Panc1 (cell line): ENCODE data around the gene ZNF648. TPM values are rescaled to one million over a fixed set of nuclear protein-coding genes. Genes with fewer than 3 reads are reported as not detected.

ENCODE experiments used
- ATAC-seq: fragments of 200-7000 bp; cut with Tn5 transposase; 2 replicates; pipeline ENCODE4 v1.9.1; 2020; ENCODE audit warnings: mild to moderate bottlenecking, moderate library complexity
- BruUV-seq: library from RNA; stranded (reverse); fragments of 400-500 nt; replicated peaks from 2 replicates; lab custom pipeline; 2021; lab: Mats Ljungman, UMichigan
- CTCF ChIA-PET: fragments of 300-600 bp; sonication (Branson Sonifier 250); formaldehyde crosslinking; loops from one replicate; lab custom pipeline; 2022; ENCODE audit warnings: antibody characterized with exemption; lab: Charles Lee
- POLR2A ChIA-PET: fragments of 300-600 bp; sonication (Branson Sonifier 250); formaldehyde crosslinking; loops from one replicate; lab custom pipeline; 2022; ENCODE audit warnings: antibody characterized with exemption; lab: Charles Lee
- DNase-seq: peaks from one replicate; pipeline ENCODE4 v3.0.0-alpha.2; 2010; ENCODE audit warnings: low read depth, low spot score
- H3K27ac ChIP-seq: 2 replicates; pipeline ENCODE4 v1.5.1; 2011; ENCODE audit warnings: mild to moderate bottlenecking, low read length, inconsistent platforms
- H3K27me3 ChIP-seq: fragments of 200-500 bp; sonication (Bioruptor generic); 2 replicates; pipeline ENCODE4 v1.6.0; 2014; ENCODE audit warnings: low read length, inconsistent platforms; ENCODE audit not compliant: control insufficient read depth, insufficient read depth
- H3K36me3 ChIP-seq: fragments of 200-500 bp; sonication (Bioruptor generic); 2 replicates; pipeline ENCODE4 v1.5.1; 2014; ENCODE audit warnings: inconsistent platforms, mild to moderate bottlenecking, low read length, moderate library complexity; ENCODE audit not compliant: control insufficient read depth, insufficient read depth
- H3K4me1 ChIP-seq: 2 replicates; pipeline ENCODE4 v1.5.1; 2011; ENCODE audit warnings: inconsistent platforms, mild to moderate bottlenecking, low read length, moderate library complexity; ENCODE audit not compliant: control insufficient read depth, insufficient read depth
- H3K4me3 ChIP-seq, 2 experiments: 2 replicates each; pipeline ENCODE4 v1.5.1; 2011 to 2012; ENCODE audit warnings: low read depth in 2 of 2, low read length in 2 of 2, mild to moderate bottlenecking in 2 of 2, inconsistent platforms in 1 of 2, moderate library complexity in 1 of 2
- H3K9me3 ChIP-seq: fragments of 200-500 bp; sonication (Bioruptor generic); 2 replicates; pipeline ENCODE4 v1.5.1; 2014; ENCODE audit warnings: low read depth, mild to moderate bottlenecking, inconsistent platforms, low read length, moderate library complexity; ENCODE audit not compliant: control insufficient read depth, insufficient read depth
- CTCF ChIP-seq: fragments of 450-650 bp; IDR thresholded peaks from 2 replicates; pipeline ENCODE4 v1.5.1; 2017; ENCODE audit warnings: mild to moderate bottlenecking
- POLR2AphosphoS5 ChIP-seq: IDR thresholded peaks from 2 replicates; pipeline ENCODE4 v1.6.1; 2012; ENCODE audit warnings: mild to moderate bottlenecking, low read depth, low read length, moderate library complexity
- REST ChIP-seq, 2 experiments: IDR thresholded peaks; 2 replicates each; pipeline ENCODE4 v1.6.1; 2011 to 2012; ENCODE audit warnings: low read depth in 2 of 2, control low read depth in 1 of 2, low read length in 1 of 2, mild to moderate bottlenecking in 1 of 2, moderate library complexity in 1 of 2; ENCODE audit not compliant: insufficient read depth in 1 of 2
- SIN3A ChIP-seq: IDR thresholded peaks from 2 replicates; pipeline ENCODE4 v1.6.1; 2012; ENCODE audit warnings: low read depth, mild to moderate bottlenecking, low read length, moderate library complexity, borderline replicate concordance; ENCODE audit not compliant: insufficient read depth
- TCF7L2 ChIP-seq: IDR thresholded peaks from 2 replicates; pipeline ENCODE4 v1.6.1; 2011; ENCODE audit warnings: mild to moderate bottlenecking, low read depth, low read length, inconsistent platforms
- in situ Hi-C: cut with HindIII; loops from 2 replicates; pipeline ENCODE4 v1.10.0; 2016; ENCODE audit warnings: low sequenced_read_pairs, low pct_unique_long_range_greater_than_20kb
- intact Hi-C: fragments of 100-400 bp; cut with micrococcal nuclease; formaldehyde crosslinking; loops from one replicate; pipeline ENCODE4 v1.10.0; 2022; ENCODE audit not compliant: unreplicated experiment
- total RNA-seq: library from RNA; stranded (reverse); gene quantifications from one replicate; pipeline ENCODE4 v1.2.1, GENCODE V29; 2021; ENCODE audit not compliant: unreplicated experiment

ZNF648 gene
- total RNA-seq, 1 experiment from 2014 or later: not detected

GRCh38 chr1:182035097-182035770 lies 26.3 kb downstream of the ZNF648 start:
- no peak overlapping the region for H3K27ac ChIP-seq
- in situ Hi-C loops (no loop called here), intact Hi-C loops (no loop called here)
- H3K36me3 ChIP-seq: no peaks in the 10 kb centered on the region
- POLR2A ChIA-PET: no interaction called here
- H3K9me3 ChIP-seq: peaks cover 8% of the 10 kb centered on the region; the same call in 1 of the 2 replicates
- ATAC-seq (no peak), DNase-seq (no peak)
- CTCF ChIA-PET: no interaction called here
- H3K4me1 ChIP-seq: no peaks in the 10 kb centered on the region
- BruUV-seq: no TSS peak
- H3K4me3 ChIP-seq: no peak overlapping the region
- no peak for TF ChIP-seq POLR2AphosphoS5
- TF ChIP-seq CTCF: peak; percentile 18; the same call in 1 of the 2 replicates
- H3K27me3 ChIP-seq: no peaks in the 10 kb centered on the region; the same call in 1 of the 2 replicates

- TF ChIP-seq TCF7L2 (no peak), SIN3A (no peak), POLR2AphosphoS5 (no peak), REST (IDR thresholded peaks at IDR 0.05; ENCODE audit: insufficient read depth in 1 of 2, low read depth in 2 of 2, low read length in 1 of 2) (no peak), CTCF (no peak)
- Histone ChIP-seq H3K9me3 (no peaks in the 10 kb centered on the region; the same call in 1 of the 2 replicates), H3K36me3 (no peaks in the 10 kb centered on the region; the same call in 1 of the 2 replicates), H3K27me3 (no peaks in the 10 kb centered on the region; the same call in 1 of the 2 replicates), H3K27ac (no peak overlapping the region), H3K4me1 (no peaks in the 10 kb centered on the region), H3K4me3 (no peak overlapping the region)
- ChIA-PET CTCF (no interaction called here), POLR2A (no interaction called here)
- ATAC-seq (no peak), DNase-seq (no peak)
- intact Hi-C loops: no loop called here
- BruUV-seq: no TSS peak
- in situ Hi-C loops: no loop called here
Observed at GRCh38 chr1:182032251-182032650, 29.3 kb downstream of the ZNF648 start.
